ENCODE results near the gene INIP.

INIP gene

DNA sequence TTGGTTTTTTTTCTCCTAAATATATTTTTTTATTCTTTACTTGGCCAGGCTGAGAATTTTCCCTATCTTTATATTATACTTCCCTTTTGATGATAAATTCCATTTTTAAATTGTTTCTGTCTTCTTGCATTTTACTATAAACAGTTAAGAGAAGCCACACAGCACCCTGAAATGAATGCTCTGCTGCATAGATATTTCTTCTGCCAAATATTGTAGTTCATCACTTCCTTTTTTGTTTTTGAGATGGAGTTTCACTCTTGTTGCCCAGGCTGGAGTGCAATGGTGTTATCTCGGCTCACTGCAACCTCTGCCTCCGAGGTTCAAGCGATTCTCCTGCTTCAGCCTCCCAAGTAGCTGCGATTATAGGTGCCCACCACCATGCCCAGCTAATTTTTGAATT, 8.5 kb upstream of the INIP start:
- no peak for TF ChIP-seq YY1 (IDR thresholded peaks at IDR 0.05; ENCODE audit: low read depth)
- TF ChIP-seq, protein P1, sequence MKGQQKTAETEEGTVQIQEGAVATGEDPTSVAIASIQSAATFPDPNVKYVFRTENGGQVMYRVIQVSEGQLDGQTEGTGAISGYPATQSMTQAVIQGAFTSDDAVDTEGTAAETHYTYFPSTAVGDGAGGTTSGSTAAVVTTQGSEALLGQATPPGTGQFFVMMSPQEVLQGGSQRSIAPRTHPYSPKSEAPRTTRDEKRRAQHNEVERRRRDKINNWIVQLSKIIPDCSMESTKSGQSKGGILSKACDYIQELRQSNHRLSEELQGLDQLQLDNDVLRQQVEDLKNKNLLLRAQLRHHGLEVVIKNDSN (IDR thresholded peaks at IDR 0.05): no peak
- TF ChIP-seq NFIC (IDR thresholded peaks at IDR 0.05): no peak
- TF ChIP-seq RAD21 (IDR thresholded peaks at IDR 0.05; ENCODE audit: low read depth): no peak
- TF ChIP-seq TEAD4 (IDR thresholded peaks at IDR 0.05): no peak
- TF ChIP-seq MAX (IDR thresholded peaks at IDR 0.05): no peak
- TF ChIP-seq CEBPB (IDR thresholded peaks at IDR 0.05): no peak
- TF ChIP-seq EP300 (IDR thresholded peaks at IDR 0.05; ENCODE audit: borderline replicate concordance): no peak
- TF ChIP-seq TCF12 (IDR thresholded peaks at IDR 0.05; ENCODE audit: low read depth): no peak
- TF ChIP-seq FOXM1 (IDR thresholded peaks at IDR 0.05; ENCODE audit: borderline replicate concordance, low read depth): no peak
- TF ChIP-seq, protein P2, sequence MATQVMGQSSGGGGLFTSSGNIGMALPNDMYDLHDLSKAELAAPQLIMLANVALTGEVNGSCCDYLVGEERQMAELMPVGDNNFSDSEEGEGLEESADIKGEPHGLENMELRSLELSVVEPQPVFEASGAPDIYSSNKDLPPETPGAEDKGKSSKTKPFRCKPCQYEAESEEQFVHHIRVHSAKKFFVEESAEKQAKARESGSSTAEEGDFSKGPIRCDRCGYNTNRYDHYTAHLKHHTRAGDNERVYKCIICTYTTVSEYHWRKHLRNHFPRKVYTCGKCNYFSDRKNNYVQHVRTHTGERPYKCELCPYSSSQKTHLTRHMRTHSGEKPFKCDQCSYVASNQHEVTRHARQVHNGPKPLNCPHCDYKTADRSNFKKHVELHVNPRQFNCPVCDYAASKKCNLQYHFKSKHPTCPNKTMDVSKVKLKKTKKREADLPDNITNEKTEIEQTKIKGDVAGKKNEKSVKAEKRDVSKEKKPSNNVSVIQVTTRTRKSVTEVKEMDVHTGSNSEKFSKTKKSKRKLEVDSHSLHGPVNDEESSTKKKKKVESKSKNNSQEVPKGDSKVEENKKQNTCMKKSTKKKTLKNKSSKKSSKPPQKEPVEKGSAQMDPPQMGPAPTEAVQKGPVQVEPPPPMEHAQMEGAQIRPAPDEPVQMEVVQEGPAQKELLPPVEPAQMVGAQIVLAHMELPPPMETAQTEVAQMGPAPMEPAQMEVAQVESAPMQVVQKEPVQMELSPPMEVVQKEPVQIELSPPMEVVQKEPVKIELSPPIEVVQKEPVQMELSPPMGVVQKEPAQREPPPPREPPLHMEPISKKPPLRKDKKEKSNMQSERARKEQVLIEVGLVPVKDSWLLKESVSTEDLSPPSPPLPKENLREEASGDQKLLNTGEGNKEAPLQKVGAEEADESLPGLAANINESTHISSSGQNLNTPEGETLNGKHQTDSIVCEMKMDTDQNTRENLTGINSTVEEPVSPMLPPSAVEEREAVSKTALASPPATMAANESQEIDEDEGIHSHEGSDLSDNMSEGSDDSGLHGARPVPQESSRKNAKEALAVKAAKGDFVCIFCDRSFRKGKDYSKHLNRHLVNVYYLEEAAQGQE (IDR thresholded peaks at IDR 0.05; ENCODE audit: low read depth): no peak
- TF ChIP-seq EGR1 (IDR thresholded peaks at IDR 0.05): no peak
- no peak for TF ChIP-seq CREB1 (IDR thresholded peaks at IDR 0.05; ENCODE audit: low read depth)
- TF ChIP-seq TAF1 (IDR thresholded peaks at IDR 0.05; ENCODE audit: low read depth): no peak
- TF ChIP-seq ZBTB7A (IDR thresholded peaks at IDR 0.05; ENCODE audit: low read depth): no peak

GRCh38 chr9:112725961-112726360, 8.0 kb upstream of the INIP start:
- TF ChIP-seq, protein P2 (IDR thresholded peaks at IDR 0.05; ENCODE audit: low read depth): no peak
- TF ChIP-seq RAD21 (IDR thresholded peaks at IDR 0.05; ENCODE audit: low read depth): no peak
- TF ChIP-seq, protein P1 (IDR thresholded peaks at IDR 0.05): no peak
- no peak for TF ChIP-seq TAF1 (IDR thresholded peaks at IDR 0.05; ENCODE audit: low read depth)
- no peak for TF ChIP-seq CREB1 (IDR thresholded peaks at IDR 0.05; ENCODE audit: low read depth)
- no peak for TF ChIP-seq TCF12 (IDR thresholded peaks at IDR 0.05; ENCODE audit: low read depth)

DNA sequence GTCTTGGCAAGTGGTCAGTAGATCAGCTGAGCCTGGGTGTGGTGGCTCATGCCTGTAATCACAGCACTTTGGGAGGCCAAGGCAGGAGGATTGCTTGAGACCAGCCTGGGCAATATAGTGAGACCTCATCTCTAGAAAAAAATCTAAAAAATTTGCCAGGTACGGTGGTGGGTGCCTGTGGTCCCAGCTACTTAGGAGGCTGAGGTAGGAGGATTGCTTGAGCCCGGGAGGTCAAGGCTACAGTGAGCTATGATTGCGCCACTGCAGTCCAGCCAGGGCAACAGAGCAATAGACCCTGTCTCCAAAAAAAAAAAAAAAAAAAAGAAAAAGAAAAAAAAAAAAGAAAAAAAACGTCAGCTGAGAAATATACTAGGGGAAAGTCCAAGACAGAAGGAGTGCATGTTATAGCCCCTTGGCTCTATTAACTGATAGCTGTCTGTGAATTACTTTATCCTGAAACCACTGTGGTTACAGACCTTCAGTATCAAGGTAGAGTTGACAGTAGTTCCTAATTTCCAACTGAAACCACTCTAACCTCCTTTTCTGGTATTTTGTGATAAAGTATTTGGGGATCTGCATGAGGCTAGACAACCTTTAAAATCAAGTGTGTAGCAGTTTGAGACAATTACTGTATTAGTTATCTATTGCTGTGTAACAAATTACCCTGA, 2.3 kb upstream of the INIP start:
- no peak for TF ChIP-seq EP300 (IDR thresholded peaks at IDR 0.05; ENCODE audit: borderline replicate concordance)
- TF ChIP-seq CEBPB (IDR thresholded peaks at IDR 0.05): no peak; the same call in 1 of the 2 replicates
- TF ChIP-seq, protein P1 (IDR thresholded peaks at IDR 0.05): no peak
- no peak for TF ChIP-seq TEAD4 (IDR thresholded peaks at IDR 0.05)
- TF ChIP-seq, protein P2 (IDR thresholded peaks at IDR 0.05; ENCODE audit: low read depth): no peak
- no peak for TF ChIP-seq EGR1 (IDR thresholded peaks at IDR 0.05)
- TF ChIP-seq NFIC (IDR thresholded peaks at IDR 0.05): no peak
- TF ChIP-seq ZBTB7A (IDR thresholded peaks at IDR 0.05; ENCODE audit: low read depth): no peak
- TF ChIP-seq RAD21 (IDR thresholded peaks at IDR 0.05; ENCODE audit: low read depth): no peak

DNA sequence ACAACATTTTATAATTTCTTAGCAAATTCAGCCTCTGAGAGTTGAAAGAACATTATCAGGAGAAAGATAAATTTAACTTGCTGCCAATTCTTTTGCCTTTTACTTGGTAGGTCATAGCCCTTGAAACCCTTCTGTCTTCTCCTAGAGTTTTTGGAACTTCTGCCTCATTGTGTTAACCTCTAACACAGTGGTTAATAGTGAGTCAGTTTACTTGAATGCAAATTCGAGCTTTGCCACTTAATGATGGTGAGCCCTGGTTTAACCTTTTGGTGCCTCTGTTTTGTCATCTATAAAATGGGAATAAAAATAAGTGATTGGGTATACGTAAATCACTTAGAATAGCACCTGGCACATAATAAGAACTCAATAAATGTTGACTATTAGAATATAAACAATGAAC, 1.8 kb upstream of the INIP start:
- TF ChIP-seq YY1 (IDR thresholded peaks at IDR 0.05; ENCODE audit: low read depth) (no peak), NFIC (IDR thresholded peaks at IDR 0.05) (no peak), FOXM1 (IDR thresholded peaks at IDR 0.05; ENCODE audit: borderline replicate concordance, low read depth) (no peak), EP300 (IDR thresholded peaks at IDR 0.05; ENCODE audit: borderline replicate concordance) (no peak), TAF1 (IDR thresholded peaks at IDR 0.05; ENCODE audit: low read depth) (no peak), EGR1 (IDR thresholded peaks at IDR 0.05) (no peak), TCF12 (IDR thresholded peaks at IDR 0.05; ENCODE audit: low read depth) (no peak), MAX (IDR thresholded peaks at IDR 0.05) (no peak), CREB1 (IDR thresholded peaks at IDR 0.05; ENCODE audit: low read depth) (no peak), ZBTB7A (IDR thresholded peaks at IDR 0.05; ENCODE audit: low read depth) (no peak)
- TF ChIP-seq, protein P2 (IDR thresholded peaks at IDR 0.05; ENCODE audit: low read depth): no peak
- TF ChIP-seq, protein P1 (IDR thresholded peaks at IDR 0.05): no peak

Measured in Ishikawa (cell line).